Fibroblast of villous mesenchyme (primary cell): Measurements from ENCODE around the gene ANAPC15. TPM values are rescaled to one million over a fixed set of nuclear protein-coding genes. Genes with fewer than 3 reads are reported as not detected.

Experiments
- DNase-seq: peaks from one replicate; pipeline ENCODE4 v3.0.0-alpha.2; 2010; ENCODE audit warnings: low read depth
- H3K4me3 ChIP-seq: 2 replicates; pipeline ENCODE4 v1.5.1; 2011; ENCODE audit warnings: low read depth, mild to moderate bottlenecking, low read length
- total RNA-seq: library from RNA; depleted of rRNA; stranded (reverse); fragments of >200 nt; gene quantifications from 2 replicates; pipeline ENCODE4 v1.2.3, GENCODE V29; 2012
- TF ChIP-seq, protein P1 (sequence below): IDR thresholded peaks from 2 replicates; pipeline ENCODE4 v1.5.1; 2012; ENCODE audit warnings: low read depth, mild to moderate bottlenecking, low read length; ENCODE audit not compliant: insufficient read depth

The ANAPC15 gene
- total RNA-seq, 1 donor = 32.8 TPM

DNA sequence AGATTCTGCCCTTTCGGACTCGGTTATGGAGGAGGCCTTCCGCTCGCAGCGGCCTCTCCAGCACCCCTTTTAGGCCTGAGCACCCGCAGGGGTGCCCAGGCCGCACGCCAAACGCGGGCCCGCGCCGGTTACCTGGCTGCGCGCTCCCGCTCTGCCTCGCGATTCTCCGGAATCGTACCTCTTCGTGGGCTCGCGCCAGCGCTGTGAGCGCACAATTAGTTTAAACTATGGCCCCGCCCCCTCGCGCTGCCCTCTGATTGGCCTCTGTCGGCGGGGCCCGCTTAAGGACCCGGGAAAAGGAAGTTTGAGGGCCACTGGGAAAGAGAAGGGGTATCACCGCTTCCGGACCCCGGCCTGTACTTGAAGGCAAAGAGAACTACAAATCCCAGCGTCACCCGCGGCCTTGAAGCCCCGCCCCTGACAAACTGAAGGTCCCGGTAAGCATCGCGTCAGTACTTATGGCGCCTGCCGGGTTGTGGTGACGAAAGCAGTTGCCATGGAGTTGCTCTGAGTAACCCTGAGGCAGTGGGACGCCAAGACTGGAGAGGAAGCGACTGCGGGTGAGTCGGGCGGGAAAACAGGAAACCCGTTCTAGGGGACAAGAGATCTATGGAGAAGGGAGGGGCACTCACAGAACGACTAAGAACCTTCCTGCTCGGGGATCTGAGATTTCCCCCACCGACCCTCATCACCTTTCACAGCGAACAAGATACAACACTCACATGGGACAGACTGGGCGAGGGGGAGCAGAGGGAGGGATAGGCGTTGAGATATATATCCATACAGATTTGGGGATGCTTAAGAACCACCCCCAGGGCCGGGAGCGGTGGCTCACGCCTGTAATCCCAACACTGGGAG, 31.9 kb downstream of the ANAPC15 start, which contains the start of the genes LRRC51 and NUMA1:
Gene LRRC51, plus strand, starts transcription at position 525 of the 858 bp plus-strand sequence. CDS start 8,234 bp downstream, outside the sequence.
Gene NUMA1, minus strand, starts transcription at position 217 of the 858 bp plus-strand sequence. CDS start 44,599 bp downstream, outside the sequence.
- peak; percentile 100 for DNase-seq
- H3K4me3 ChIP-seq = peak within 1 kb of the TSS; percentile 86
- TF ChIP-seq, protein P1, sequence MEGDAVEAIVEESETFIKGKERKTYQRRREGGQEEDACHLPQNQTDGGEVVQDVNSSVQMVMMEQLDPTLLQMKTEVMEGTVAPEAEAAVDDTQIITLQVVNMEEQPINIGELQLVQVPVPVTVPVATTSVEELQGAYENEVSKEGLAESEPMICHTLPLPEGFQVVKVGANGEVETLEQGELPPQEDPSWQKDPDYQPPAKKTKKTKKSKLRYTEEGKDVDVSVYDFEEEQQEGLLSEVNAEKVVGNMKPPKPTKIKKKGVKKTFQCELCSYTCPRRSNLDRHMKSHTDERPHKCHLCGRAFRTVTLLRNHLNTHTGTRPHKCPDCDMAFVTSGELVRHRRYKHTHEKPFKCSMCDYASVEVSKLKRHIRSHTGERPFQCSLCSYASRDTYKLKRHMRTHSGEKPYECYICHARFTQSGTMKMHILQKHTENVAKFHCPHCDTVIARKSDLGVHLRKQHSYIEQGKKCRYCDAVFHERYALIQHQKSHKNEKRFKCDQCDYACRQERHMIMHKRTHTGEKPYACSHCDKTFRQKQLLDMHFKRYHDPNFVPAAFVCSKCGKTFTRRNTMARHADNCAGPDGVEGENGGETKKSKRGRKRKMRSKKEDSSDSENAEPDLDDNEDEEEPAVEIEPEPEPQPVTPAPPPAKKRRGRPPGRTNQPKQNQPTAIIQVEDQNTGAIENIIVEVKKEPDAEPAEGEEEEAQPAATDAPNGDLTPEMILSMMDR = no peak

DNA sequence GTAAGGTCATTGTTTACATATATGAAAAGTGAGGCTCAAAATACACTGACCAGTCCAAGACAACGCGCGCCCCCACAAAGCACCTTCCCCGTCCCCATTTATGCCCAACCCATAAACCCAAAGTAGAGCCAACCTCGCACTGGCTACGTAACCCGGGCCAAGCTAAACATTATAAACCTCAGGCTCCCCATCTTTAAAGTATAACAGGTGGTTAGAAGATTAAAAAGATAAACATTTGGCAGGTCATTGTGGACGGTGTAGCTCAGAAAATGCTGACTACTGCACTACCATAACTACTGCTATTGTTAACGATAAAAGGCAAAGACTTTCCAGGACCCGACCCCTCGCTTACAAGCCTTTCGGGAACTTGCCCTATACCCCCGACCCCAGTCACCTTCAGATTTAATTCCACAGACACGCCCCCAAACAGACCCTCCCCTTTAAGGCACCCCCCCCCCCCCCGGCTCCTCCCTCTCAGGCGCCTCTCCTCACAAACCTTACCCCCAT, 32.6 kb downstream of the ANAPC15 start:
- TF ChIP-seq, protein P1 = no peak
- DNase-seq = peak; percentile 35
- H3K4me3 ChIP-seq = peak overlapping the region; percentile 86

DNA sequence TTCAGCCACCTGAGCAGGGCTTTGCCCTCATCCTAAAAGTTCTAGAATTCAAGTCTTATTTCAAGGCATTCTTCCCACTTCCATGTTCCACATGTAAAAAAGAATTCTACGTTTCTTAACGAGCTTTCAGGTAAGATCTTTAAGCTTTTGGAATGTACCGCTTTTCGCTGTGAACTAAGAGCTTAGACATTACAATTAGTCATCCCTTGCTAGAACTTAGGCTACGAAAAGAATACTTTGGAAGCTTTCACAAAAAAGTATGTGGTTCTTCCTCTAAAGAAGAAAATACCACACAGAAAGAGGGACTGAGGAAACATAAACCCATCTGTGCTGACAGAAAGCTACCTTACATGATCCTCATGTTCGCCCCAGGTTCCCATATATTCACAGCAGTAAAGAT, 34.0 kb downstream of the ANAPC15 start:
- TF ChIP-seq, protein P1 = no peak
- peak; percentile 40 for DNase-seq
- peak overlapping the region; percentile 86 for H3K4me3 ChIP-seq

DNA sequence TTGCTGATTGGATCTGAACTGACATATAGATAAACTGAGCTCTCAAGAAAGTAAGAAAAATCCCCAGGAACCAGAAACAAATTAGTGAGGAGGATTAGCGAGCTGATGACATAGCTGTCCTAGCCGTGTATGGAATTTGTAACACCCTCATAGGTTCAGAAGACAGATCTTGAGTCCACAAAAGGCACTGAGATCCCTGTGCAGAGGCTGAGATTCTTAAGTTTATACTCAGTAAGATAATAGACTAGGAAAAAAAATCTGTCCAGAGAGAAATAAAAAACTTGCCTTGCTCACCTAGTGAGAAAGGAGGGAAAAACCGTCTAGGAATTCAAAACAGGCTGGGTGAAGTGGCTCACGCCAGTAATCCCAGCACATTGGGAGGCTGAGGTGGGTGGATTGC, 36.7 kb downstream of the ANAPC15 start:
- no peak for DNase-seq
- TF ChIP-seq, protein P1 = no peak

DNA sequence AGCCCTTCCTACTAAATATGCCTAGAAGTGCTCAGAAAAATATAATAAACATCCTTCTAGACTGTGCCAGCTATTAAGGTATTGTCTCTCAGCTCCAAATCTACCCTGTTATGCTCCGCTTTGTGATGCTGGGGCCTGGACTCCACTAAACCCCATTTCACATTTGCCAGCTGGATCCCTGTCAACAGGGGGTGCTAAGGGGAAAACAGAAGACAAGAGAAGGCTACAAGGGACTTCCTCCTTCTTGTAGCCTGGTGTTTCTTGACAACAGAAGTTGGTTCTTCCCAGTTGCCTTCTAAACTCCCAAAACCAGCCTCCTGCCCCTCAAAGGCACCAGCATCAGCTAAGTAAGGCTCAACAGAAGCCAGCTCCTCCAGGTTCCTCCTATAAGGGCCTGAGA, 37.4 kb downstream of the ANAPC15 start:
- TF ChIP-seq, protein P1 = peak; percentile 39

More for the DNA sequence above, 36.7 kb downstream of the ANAPC15 start:
- no peak overlapping the region for H3K4me3 ChIP-seq

DNA sequence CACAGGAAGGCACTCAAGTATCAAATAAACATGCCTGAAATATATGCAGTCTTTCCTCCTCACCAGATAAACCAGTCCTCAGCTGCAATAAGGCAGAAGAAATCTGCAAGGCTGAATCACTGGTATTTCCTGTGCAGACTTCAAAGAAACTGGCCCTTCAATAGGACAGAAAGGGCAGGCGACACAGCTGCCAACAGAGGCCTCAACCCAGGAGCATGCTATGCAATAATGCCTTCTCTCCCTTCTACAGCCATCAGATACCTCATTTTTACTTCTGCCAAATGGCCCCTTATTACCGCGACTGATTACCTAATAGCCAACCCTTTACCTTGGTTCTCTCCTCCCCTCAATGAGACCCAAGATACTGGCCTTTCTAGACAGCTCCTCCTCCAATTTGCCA, 40.1 kb downstream of the ANAPC15 start:
- H3K4me3 ChIP-seq = peak overlapping the region; percentile 16
- TF ChIP-seq, protein P1 = no peak
- peak; percentile 78 for DNase-seq

More for the DNA sequence above, 37.4 kb downstream of the ANAPC15 start:
- DNase-seq = peak; percentile 20
- H3K4me3 ChIP-seq = no peak overlapping the region
